ENCODE measurements around the gene SUGCT.
A peak's percentile ranks its signal among the peaks of the same experiment; 100 is the strongest.
"Not testable (repeated sequence)": the region's sequence is repeated elsewhere in the genome, so short reads cannot be mapped to it uniquely, and the experiment has no call there.

SUGCT gene

GRCh38 chr7:40572810-40573465 is 438.1 kb downstream of the SUGCT start:
- peak; percentile 90 for DNase-seq (ENCODE audit: low read depth)

- DNase-seq (ENCODE audit: low read depth): peak; percentile 85
Measured at GRCh38 chr7:40579401-40579800, 444.6 kb downstream of the SUGCT start.

DNA sequence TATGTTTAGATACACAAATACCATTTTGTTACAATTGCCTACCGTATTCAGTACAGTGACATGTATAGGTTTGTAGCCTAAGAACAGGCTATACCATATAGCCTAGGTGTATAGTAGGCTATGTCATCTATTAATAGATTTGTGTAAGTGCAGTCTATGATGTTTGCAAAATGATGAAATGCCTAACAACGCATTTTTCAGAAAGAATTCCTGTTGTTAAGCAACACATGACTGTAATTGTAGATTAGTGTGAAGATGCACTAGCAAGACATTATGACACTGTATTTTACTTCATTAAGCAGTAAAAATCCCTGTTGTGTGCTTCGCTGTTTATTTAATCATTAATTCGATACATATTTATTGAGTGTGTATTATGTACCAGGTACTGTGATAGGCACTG is 446.0 kb downstream of the SUGCT start:
- DNase-seq (ENCODE audit: low read depth): peak; percentile 31

DNA sequence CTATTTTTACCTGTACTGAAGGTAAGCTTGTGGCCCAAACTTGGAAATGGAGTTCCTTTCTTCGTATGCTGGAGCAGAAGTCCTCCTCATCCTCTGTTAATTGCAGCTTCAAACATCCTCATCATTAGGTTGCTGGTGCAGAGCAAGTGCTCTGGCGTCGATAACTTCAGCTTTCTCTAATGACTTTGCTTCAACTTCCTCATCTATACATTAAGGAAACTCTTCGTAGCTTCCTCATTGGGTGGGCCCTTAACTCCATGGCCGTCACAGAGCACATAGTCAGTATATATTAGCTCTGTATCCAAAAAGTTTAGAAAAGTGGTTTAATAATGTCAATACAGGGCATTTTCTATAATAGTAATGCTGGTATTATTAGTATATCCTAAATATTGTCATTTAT is 447.7 kb downstream of the SUGCT start:
- DNase-seq (ENCODE audit: low read depth): no peak

DNA sequence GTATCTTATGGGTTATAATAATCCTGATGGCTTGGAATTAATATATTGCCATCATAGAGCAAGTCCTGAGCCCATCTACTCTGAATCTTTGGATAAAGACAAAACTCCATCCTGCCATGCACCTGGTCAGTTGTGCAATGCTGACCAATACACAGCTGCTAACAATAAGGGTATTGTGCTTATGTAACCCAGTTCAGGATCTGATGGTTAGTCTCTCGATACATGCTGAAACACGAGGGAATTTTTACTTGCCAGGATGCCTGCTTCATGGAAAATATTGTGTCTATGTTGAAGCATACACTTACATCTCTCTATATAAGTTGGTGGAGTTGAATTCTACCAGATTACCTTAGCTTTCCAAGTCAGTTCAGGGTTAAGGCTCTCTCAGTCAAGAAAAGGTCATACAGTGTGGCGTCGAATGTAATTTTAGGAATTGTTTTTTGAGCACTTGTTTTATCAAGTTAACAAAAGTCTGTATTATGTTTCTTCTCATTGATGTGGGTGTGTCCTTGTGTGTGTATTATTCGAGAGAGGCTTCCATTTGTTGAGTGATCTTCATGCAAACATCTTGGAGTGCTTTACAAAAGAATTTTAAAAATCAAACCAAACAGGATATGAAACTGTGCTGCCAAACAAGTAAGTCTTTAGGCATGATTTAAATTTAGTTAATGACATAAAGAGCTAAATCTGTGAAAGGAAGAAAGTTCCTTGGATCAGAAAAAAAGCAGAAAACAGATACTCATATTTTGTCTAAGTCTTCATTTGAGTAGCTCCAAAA is 449.1 kb downstream of the SUGCT start:
- DNase-seq (ENCODE audit: low read depth): no peak

GRCh38 chr7:40584667-40585433 is 450.0 kb downstream of the SUGCT start:
- peak; percentile 66 for DNase-seq (ENCODE audit: low read depth)

DNA sequence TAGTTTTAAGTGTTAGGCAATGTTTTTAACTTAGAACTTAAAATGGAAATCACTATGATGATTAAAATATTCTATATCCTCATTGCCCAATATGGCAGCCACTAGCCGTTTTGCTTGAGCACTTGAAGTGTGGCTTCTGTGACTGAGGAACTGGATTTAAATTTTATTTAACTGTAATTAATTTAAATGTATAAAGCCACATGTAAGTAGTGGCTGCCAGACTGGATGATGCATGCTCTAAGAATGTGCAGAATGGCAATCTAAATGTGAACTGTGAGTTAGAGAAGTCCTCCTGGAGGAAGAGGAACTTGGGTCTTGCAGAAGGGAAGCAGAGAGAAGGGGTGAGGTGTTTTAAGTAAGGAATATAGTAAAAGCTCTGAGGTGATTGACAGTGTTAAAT is 451.4 kb downstream of the SUGCT start:
- peak; percentile 90 for DNase-seq (ENCODE audit: low read depth)

GRCh38 chr7:40587419-40587818 is 452.6 kb downstream of the SUGCT start:
- DNase-seq (ENCODE audit: low read depth): no peak

DNA sequence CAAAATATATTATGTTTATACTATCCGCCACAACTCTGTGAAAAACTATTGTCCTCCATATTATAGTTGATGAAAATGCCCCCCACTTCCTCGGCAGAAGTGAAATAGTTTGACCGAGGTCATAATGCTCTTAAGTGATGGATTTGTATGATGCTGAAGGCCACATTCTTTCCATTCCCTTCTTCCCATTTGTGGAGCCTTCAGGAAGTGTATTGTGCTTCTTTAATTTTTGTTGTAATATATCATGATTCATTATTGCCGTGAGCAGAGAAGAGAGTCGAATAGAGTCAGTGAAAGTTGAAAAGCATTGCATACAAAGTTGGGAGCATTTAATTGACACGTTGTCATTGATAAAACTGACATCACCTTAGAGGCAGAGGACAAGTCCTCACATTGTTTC is 460.3 kb downstream of the SUGCT start:
- DNase-seq (ENCODE audit: low read depth): peak; percentile 57

DNA sequence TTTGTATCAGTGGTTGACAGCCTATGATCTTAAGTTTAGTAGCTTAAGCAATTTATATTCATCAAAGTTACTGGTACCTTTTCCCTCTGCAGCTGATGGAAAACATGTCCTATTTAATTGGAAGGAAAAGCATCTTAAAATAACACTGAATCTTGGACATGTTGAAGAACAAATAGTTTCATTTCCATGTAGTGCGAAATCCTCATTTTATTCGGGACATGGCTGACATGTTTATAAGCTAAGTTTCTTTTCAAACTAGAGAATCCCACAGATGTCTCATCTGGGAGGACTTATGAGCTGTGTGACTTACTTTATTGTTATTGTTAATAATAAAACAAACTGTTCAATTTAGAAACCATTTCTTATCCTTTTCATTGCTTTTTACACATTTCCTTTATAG is 461.0 kb downstream of the SUGCT start:
- DNase-seq (ENCODE audit: low read depth): no peak

- no peak for DNase-seq (ENCODE audit: low read depth)
Measured at GRCh38 chr7:40597517-40597916, 462.7 kb downstream of the SUGCT start.

GRCh38 chr7:40598915-40599314 is 464.1 kb downstream of the SUGCT start:
- no peak for DNase-seq (ENCODE audit: low read depth)

GRCh38 chr7:40599836-40600235 is 465.0 kb downstream of the SUGCT start:
- no peak for DNase-seq (ENCODE audit: low read depth)

DNA sequence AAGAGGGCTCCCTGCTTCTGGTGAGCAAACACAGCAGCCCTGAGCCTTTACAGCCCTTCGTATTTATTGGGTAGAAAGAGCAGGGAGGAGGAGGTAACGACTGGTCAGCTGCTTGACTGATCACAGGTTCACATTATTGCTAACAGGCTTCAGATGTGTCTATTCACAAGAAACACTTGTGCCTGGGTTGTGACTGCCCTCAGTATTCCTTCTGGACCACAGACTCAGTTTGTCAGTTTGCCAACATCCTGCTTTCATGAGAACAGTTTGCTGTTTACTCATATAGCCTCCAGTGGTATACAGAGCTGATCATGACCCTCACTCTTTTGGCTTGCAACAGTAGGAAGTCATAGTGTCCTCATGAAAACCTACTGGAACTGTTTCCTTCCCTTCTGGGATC is 467.5 kb downstream of the SUGCT start:
- DNase-seq (ENCODE audit: low read depth): not testable (repeated sequence)

- DNase-seq (ENCODE audit: low read depth): peak; percentile 63
Measured at GRCh38 chr7:40604601-40605438, 470.0 kb downstream of the SUGCT start.

DNA sequence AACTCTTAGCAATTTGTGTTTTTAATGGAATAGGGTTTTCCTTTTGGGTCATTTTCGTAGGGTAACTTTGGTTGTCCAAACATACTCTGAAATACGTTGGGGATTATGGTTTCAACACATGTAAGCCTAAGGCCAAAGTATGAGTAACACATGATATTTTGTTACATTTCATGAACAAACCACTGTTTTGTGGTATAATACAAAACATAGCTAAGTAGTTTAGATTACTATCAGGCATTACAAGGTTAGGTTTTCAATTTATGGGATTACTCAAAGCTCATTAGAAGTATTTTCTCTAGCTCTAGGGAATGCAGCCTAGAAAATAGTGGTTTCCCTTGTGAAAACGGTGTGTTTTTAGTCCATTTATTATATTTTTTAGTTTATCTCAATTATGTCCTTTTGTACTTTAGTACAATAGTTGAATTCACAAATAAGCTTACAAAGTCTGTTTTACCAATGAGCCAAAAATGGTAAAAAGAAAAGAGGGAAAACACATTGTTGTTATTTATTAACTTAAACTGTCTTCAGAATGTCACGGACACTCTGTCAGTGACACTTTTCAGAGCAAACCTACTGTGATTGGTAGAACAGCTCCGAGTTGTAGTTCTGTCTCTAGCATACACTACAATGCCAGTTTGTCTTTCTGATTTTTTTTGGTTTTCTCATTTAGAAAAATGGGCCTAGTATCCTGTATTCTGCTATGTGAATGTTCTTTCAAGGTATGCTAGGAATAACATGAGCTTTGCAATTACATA is 473.7 kb downstream of the SUGCT start:
- peak; percentile 36 for DNase-seq (ENCODE audit: low read depth)

DNA sequence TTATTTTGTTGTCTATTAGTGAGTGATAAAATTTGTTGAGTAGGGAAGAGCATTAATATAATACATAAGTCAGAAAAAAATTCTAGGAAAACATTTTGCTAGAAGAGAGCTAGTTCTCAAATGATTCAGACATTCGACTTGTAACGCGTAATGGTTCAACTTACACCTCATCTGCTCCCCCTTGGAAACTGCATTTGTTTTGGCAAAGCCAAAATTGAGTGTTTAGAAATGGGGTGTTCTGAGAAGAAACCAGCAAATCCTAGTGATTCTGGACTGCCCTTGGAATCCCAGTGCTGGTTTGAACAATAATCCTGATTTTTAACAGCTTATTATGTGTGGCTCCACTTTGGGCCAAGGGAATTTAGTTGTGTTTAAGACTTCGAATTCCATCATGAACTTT is 475.7 kb downstream of the SUGCT start:
- no peak for DNase-seq (ENCODE audit: low read depth)

GRCh38 chr7:40611095-40611871 is 476.5 kb downstream of the SUGCT start:
- no peak for DNase-seq (ENCODE audit: low read depth)

DNA sequence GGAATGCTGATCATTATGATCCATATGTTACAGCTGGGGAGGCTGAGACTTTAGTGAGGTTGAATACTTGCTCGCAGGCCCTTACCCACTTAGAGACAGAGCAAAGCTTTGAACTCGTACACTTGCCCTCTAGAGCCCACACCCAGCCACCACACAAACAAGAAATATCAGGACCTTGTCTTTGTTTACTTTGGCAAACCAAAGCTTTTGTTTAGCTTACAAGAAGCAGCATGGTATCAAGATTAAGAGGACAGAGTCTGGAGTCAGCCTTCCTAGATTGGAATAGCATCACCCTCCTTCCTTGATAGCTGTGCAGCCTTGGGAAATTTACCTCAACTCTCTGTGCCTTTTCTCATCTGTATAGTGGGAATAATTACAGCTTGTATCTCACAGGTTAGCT is 477.5 kb downstream of the SUGCT start:
- DNase-seq (ENCODE audit: low read depth): peak; percentile 2

DNA sequence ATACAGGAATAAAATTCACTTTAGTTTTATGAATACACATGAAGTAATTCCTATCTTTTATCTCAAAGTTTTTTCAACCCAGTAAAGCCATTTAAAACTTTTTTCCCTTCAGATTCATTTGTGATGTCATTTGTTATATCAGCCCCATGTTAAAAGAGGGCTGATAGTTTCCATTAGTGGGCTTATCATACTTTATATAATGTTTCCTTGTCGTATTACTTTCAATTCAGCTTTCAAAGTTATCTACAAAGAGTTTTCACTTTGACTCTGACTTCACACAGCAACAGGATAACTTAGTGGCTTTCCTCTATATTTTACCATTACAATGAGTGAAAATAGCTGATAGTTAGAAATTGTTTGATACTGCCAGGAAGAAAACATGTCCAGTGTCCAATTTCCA is 484.8 kb downstream of the SUGCT start:
- no peak for DNase-seq (ENCODE audit: low read depth)

- DNase-seq (ENCODE audit: low read depth): no peak
Measured at GRCh38 chr7:40621592-40621998, 486.8 kb downstream of the SUGCT start.

Measured in iris pigment epithelial cell (primary cell).